IPS-NIHi11 (cell line): ENCODE data around the gene VPS37B.

Source experiments
- DNase-seq: peaks from one replicate; pipeline ENCODE4 v3.0.0; 2012; ENCODE audit warnings: mixed read lengths, low spot score

VPS37B gene

DNA sequence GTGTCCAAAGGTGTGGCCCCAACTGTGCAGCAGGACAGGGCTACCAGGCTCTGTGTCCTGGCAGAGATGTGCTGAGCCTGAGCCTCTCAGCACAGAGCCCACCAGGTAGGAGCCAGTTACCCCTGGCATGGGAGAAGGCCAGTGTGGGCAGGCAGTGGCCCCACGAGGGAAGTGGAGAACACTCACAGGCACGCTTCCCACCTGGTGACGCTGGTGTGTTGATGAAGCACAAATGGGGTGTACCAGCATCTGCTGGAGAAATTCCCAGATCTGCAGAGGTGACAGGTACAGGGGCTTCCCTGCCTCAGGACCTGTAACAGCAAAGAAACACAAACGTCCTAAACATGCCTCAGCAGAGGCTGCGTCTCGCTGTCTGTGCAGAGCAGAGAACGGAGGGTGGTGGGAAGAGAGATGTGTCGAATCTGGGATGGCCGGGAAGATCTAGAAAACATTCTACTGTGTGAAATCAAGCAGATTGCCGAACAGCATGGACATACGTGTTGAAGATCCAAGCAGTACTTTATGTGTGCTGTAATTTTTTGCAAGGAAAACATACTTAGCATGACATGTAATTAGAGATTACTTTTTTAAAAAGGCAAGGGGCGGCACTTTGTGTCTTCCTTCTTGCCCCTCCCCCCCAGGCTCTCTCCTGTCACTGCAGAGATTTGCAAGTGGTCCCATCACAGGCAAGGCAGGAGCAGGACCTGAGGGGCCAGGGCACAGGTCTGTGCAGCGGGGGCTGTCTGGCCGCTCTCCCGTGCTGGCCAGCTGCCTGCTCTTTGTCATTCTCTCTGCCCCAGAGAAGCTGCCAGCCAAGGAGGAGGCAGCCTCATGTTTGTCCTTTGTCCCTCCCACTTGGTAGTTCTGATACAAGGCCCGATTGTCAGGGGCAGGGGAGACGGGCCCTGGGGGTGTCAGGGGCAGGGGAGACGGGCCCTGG is 43.3 kb downstream of the VPS37B start:
- no peak for DNase-seq

DNA sequence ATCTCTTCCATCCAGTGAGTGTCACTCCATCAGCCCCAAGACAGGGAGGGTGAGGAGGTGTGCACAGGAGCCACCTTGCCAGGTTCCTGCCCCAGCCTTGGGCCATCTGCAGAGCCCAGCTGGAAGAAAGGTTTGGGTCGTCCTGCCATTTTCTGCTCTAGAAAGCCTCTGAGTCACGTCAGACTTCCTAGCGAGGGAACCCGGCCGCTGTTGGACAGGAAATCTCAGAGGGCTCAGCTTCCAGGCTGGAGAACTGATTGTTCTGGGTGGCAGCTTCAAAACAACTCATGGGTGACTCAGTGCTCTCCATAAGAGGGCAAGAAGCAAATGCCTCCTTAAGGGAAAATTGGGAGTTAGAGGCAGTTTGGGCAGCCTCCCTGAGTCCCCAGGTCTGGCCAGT is 44.1 kb downstream of the VPS37B start:
- no peak for DNase-seq

DNA sequence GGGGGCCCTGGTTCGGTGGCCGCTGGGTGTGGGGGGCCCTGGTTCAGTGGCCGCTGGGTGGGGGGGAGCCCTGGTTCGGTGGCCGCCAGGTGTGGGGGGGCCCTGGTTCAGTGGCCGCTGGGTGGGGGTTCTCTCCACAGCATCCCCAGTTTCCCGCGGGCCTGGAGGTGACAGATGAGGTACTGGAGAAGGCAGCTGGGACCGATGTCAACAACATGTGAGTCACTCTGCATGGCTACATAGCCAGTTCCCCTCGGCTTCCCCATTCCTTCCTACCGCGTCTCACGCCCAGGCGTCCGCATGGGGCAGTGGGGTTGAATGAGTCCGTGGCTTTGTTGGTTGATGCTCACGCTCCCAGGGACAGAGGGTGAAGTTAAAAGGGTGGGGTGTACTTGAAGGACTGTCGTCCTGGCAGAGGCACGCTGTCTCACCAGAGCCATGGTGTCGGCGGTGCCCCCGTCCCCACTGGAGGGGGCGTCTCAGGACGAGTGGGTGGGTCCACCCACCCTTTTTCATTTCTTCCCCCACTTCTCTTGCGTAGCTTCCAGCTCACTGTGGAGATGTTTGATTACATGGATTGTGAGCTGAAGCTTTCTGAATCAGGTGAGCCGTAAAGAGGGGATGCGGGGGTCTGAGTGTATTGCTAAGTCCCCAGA is 45.1 kb downstream of the VPS37B start:
- DNase-seq: no peak

DNA sequence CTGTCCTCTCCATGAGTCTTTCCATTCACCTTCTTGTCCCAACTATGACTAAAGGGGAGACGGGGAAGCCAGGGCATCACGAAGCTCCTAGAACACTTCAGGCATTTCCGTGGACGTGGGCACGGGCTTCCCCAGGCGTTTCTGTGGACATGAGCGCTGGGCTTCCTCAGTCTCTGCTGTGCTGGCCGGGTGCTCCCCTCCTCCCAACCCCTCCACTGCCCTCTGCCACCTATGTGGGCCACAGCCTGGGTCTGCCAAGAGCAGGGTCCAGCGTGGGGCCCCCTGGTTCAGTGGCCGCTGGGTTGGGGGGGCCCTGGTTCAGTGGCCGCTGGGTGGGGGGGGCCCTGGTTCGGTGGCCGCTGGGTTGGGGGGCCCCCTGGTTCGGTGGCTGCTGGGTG is 45.9 kb downstream of the VPS37B start:
- no peak for DNase-seq

DNA sequence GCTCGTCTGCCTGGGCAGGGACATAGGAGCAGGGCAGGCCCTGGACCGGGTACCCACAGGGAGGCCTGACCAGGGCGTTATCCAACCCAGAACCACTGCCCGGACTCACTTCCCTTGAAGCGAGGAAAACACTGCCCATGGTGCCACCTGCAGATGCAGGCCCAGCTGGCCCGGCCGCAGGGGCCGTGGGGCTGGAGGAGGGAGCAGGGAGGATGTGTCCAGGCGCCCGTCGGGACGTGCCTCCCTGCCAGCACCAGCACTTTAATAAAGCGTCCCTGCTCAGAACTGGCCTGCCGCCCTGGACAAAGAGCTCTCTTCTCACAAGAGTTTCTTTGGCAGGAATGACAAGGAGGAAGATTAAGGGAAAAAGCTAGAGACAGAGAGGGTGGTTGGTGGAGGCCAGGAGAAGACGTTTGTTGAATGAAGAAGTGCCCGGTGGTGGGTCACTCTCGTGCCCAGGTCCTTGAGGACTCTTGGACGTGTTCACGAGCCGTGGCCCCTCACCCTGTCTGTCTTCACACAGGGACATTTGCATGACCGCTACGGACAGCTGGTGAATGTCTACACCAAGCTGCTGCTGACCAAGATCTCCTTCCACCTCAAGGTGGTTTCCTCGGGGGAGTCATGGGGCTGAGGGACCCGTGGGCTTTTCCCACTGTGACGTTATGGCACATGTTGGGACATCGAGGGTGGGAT is 46.4 kb downstream of the VPS37B start:
- DNase-seq: no peak

DNA sequence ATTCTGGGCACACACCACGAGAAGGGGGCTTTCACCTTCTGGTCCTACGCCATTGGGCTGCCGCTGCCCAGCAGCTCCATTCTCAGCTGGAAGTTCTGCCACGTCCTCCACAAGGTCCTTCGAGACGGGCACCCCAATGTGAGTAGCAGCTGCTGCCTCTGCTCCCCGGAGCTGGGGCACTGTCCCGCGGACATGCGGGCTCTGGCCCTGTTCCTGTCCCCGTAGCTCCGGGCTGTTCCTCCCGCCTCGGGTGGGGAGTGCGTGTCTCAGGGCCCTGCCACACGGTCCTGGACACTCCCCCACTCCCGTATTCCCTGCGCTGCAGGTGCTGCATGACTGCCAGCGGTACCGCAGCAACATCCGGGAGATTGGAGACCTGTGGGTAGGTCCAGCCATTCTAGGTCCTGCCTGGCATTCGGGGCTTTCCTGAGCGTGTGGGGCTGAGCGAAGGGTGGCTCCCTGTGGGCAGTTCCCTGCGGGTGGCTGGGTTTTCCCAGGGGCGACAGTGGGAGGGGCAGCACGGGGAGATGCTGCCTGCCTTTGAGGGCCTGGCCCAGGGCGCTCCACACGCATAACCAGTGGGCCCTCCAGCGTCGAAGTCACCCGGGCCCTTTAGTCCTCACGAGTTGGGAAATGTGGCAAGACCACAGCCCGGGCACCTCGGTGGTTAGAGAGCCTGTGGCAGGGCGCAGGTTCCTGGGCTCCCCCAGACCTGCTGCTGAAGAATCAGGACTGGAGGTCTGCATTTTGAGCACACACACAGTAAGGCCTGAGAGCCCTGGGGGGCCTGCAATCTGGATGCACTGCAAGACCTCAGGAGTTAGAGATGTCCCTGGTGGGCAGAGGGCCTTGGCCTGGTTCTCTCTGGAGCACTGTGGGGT is 47.2 kb downstream of the VPS37B start:
- DNase-seq: no peak

GRCh38 chr12:122847921-122848421 is 48.0 kb downstream of the VPS37B start:
- no peak for DNase-seq

DNA sequence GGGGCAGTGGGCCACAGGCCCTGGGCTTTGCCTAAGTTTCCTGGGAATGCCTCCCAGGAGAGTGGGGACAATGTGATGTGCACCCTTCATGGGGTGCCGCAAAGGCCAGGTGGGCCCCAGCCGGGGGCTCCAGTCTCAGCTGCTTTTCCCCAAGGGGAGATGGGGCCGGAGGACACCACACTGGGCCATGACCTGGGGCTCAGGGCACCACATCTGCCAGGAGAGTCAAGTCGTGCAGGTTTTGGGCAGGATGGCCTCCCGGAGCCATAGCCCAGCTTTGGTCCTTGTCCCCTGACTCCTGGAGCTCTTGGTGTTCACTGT is 48.4 kb downstream of the VPS37B start:
- DNase-seq: no peak

- no peak for DNase-seq
These were observed 49.1 kb downstream of the VPS37B start for GRCh38 chr12:122846622-122847515.

- no peak for DNase-seq
These were observed 49.9 kb downstream of the VPS37B start for GRCh38 chr12:122845865-122846621.

DNA sequence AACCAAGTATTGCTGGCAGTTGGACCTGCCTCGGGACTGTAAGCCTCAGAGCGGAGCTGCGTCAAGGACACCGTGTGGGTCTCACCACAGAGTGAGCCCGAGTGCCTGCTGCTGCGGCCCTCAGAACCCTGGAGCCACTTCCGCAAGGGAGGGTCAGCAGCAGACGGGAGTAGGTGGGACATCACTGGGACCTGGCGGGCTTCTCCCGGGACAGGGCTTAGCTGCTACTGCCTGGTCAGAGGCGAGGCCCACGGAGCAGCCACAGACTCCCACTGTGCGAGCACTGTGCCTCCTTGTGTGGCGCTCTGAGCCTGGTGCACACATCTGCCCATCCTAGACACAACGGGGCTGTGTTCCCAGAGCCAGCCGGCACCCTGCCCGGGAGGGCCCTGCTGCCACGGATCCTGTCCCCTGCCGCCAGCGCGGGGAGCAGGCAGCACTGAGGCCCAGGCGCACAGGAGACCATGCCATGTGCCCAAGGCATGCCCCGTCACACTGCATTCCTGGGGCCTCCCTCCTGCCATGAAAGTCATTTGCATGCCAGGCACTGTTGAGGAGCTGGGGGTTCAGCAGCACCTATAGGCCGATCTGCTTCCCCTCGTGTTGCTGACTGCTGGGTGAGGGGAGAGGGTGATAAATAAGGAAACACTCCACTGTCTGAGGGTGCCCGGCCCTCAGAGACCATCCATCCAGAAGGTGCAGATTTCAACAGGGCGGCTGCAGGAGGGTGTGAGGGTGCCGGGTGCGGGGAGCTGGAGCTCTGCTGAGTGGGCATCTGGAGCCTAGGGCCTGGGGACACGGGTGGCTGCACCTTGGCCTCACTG is 50.7 kb downstream of the VPS37B start:
- DNase-seq: no peak

GRCh38 chr12:122844366-122844971 is 51.5 kb downstream of the VPS37B start:
- DNase-seq: no peak

DNA sequence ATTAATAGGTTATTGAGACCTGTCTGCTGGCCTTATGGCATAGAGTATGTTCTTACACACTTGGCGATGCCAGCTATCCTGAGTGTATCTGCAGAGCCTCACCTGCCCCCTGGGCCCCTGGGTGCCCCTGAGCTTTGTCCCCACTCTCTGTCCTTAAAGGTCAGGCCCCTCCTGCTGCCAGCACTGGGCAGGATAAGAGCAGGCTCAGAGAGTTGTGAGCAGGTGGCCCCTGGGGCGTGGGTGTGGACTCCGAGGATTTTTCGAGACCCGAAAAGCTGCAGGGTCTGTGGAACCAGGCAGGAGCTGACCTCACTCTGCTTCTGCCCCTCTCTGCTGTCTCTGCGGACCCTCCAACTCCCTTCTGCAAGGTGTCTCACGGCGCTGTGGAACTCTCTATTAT is 52.5 kb downstream of the VPS37B start:
- DNase-seq: no peak

DNA sequence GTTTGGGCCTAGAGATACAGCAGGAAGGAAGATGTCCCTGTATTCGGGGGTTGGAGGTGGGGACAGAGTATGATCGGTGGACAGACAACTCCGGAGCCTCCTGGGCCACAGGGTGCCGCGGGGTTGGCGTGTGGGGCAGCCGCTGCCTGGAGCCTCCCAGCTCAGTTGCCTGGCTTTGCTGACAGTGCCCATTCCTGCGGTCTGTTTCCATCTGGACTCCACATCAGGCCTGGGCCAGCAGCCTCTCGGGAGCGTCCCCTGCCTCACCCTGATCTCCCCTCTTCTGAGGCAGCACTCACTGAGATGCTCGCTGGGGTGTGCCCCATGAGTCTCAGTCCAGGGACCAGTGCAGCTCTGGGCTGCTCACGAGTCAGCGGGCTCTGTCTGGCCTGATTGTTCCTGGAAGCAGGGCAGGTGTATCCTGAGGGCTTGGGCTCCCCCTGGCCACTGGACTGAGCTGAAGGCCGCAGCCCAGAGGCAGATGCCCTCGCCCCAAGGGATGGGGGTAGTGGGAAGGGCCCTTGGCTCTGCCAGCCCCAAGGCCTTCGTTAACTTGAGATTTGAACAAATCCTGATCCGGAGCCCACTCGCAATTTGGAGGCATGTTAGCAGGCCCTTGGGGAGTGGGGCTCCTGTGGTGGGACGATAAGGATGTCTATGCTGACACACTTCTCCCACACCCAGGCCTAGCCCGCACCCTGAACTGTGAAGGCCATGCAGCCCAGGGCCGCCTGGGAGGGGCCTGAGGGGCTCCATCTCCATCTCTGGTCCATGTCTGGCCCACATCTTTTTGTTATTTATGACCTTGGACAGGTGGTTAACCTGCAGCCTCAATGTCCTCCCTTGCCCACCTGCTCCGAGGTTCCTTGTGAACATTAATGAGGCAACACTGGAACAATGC is 53.2 kb downstream of the VPS37B start:
- no peak for DNase-seq

GRCh38 chr12:122841544-122842321 is 54.2 kb downstream of the VPS37B start:
- DNase-seq: no peak

GRCh38 chr12:122840580-122841513 is 55.1 kb downstream of the VPS37B start:
- DNase-seq: no peak
